HG02623 (cell line): Measurements from ENCODE around the gene HDAC7.

Source experiments
- ATAC-seq: cut with Tn5 transposase; IDR thresholded peaks from one replicate; pipeline ENCODE4 v1.9.1; 2021; ENCODE audit warnings: moderate library complexity; ENCODE audit not compliant: unreplicated experiment

HDAC7 gene

DNA sequence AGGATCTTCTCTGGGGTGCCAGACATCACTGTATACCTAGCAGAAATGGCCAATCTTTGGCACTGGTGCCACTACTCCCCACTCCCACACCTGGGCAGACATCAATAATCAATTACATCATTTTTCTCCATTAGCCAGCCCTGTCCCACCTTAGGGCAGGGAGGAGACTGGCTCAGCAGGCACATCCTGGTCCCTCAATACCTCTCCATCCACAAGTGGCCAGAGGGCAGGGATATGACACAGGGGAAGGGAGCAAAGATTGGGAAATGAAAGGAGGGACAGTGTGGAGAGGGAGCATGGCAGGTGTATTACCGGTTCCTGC is 71.2 kb downstream of the HDAC7 start:
- ATAC-seq = no peak

GRCh38 chr12:47747596-47748506 is 71.9 kb downstream of the HDAC7 start:
- ATAC-seq = no peak

DNA sequence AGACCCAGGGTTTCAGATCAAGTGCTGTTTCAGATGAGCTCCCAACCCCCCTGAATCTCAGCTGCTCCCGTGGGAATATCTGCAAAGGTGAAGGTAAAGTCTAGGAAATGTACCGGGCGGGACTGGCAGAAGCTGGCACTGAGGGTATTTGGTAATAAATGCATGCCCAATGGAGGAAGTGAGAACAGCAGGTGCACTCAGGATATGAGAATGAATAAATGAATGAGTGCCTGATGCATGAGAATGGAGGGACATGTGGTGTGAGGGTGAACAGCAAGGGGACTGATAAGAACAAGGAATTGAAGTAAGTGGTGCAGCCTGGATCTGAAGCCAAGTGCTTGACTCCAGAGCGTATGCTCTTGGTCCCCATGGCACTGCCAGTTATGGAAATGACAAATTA is 72.6 kb downstream of the HDAC7 start:
- ATAC-seq = no peak

DNA sequence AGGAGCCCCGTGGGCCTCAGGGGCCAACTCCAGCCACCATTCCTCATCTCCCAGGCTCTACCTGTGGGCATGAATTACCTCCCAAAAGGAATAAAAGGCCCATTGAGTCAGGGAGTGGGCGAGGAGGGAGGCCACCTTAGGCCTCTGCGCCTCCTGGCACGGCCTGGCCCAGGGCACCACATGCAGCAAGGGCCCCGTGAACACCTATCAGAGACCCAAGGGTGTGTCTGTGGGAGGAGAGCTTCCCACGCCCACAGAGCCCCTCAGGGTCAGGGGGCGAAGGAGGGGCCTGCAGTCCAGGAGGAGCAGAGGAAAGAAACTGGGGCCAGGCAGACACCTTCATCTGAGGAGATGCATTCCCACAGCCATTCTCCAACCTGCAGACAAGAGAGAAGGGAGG is 73.2 kb downstream of the HDAC7 start:
- ATAC-seq = no peak

DNA sequence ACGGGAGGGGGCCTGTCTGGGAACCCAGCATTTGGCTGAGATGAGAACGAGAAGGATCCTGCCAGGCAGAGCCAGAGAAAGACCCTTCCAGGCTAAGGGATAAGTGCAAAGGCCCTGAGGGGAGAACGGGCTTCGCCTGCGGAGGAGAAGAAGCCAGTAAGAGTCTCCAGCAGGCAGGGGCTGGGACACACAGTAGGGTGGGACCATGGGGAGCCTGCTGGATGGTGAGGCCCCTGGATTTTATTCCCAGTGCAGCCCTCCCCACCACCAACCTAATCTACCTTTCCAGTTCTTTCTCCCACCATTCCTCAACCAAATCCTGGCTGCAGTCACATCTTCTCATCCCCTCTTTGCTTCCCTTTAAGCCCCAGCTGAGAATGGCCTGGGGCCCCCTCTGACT is 73.6 kb downstream of the HDAC7 start:
- no peak for ATAC-seq

GRCh38 chr12:47745485-47746041 is 74.1 kb downstream of the HDAC7 start:
- ATAC-seq = no peak

- ATAC-seq = no peak
Measured at GRCh38 chr12:47744778-47745436, 74.8 kb downstream of the HDAC7 start.

- ATAC-seq = no peak
Measured at GRCh38 chr12:47744005-47744651, 75.6 kb downstream of the HDAC7 start.

DNA sequence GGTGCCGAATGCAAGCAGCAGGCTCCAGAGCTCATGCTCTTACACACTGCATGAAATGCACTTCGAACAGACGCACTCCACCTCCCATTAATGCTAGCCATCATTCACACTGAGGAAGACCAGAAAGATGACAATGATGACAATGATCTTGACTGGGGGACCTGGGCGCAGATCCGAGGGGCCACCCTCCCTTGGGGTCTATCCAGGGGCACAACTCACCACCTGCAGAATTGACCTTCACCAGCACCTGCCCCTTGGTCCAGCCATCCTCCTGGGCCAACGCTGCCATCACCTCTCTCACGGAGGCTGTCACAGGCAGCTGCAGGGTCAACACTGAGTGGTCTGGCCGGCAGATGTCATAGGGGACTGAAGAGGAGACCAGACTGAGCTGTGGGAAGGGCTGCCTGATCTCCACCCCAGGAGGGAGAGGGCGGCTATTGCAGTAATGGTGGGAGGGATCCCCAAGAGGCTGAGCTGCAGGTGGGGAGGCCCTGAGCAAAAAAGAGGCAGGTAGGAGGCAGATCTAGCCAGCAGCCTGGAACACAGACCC is 76.3 kb downstream of the HDAC7 start:
- no peak for ATAC-seq

DNA sequence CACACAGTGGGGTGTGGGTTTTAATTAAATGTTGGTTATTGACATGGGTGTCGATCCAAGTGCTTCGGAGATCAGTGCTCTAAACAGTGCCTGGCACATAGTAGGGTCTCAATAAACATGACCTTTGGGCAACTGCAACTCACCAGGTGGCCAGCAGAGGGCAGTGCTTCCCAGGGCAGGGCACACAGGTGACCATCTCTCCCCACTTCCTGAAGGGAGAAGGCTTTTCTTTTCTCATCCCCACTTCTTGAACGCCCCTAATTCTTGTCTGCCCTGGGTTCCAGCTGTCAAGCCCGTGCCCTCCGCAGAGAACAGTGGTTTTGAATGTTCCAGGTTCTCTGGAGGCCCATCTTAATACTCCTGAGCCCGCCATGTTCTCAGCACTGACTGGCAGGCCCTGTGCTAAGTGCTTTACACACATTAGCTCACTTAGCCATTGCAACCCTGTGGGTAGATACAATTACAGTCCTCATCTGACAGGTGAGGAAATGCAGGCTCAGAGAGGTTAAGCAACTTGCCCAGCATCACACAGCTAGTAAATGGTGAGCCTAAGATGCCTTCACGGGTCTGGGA is 77.4 kb downstream of the HDAC7 start:
- ATAC-seq = no peak

DNA sequence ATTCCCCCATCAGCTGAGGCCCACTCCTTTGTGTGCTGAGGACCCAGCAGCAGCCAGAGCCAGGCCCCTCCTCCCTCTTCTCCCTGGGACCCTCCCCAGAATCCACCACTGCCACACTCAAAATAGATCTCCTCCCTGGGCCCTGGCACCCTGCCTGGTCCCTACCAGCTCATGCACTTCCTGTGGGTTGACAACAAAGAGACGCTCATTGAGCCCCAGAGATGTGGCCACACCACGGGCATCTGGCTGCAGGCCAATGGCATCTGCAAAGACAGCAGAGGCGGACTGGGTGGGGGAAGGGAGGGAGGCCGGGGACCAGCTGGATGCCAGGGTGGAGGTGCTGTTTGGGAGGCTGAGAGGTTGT is 78.4 kb downstream of the HDAC7 start:
- no peak for ATAC-seq

- ATAC-seq = no peak
Measured at GRCh38 chr12:47740606-47741339, 78.9 kb downstream of the HDAC7 start.

GRCh38 chr12:47739979-47740378 is 79.7 kb downstream of the HDAC7 start:
- peak; percentile 54 for ATAC-seq

DNA sequence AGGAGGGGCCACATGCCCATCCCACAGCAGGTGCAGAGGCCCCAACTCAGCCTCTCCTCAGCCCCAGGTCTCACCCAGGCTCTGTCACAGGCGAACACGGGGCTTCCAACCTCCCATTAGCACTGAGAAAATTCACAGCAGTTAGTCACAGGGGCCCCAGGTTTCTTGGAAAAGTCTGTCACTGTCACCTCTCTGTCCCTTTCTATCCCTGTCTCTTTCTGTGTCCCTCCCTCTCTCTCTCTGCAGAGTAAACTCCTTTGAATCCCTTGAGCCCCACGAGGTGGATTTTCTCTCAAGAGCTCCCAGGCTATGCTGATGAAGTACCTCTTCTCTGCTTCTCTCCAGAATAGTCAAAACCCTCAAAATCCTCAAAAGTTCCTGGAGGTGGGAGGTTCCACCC is 80.4 kb downstream of the HDAC7 start:
- no peak for ATAC-seq

DNA sequence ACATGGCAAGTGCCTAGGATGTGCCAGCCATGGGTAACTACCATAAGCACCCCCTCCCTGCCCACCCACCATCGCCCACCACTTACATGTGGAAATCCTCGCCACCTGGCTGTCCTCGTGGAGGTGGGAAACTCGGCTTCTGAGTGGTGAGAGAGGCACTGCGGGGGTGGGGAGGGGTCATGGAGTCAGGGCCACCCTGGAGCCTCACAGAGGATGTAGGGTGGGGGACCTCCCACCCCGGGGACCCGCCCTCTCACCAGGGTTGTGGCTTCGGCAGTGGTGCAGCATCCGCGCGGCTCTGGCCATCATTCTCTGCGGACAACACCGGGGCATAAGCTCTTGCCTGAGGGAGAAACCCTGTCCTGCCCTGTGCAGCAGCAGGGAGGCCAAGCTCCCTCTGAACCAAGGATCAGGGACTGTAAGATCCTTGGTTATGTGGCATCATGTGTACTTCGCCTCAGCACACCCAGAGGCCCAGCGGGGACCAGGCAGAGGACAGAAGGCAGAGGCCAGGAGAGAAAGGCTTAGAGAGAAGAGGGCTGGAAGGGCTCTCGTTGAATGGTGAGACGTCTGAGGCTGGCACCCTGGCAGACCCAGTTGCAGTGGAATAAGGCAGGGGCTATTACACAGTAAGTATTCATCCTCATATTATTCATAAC is 81.6 kb downstream of the HDAC7 start:
- ATAC-seq = no peak

GRCh38 chr12:47736877-47737676 is 82.6 kb downstream of the HDAC7 start:
- no peak for ATAC-seq

- no peak for ATAC-seq
Measured at GRCh38 chr12:47736216-47736615, 83.5 kb downstream of the HDAC7 start.

GRCh38 chr12:47735649-47736048 is 84.1 kb downstream of the HDAC7 start:
- no peak for ATAC-seq
